MCF 10A (cell line): ENCODE measurements around the gene TSPAN17. TPM values are rescaled to one million over a fixed set of nuclear protein-coding genes. Genes with fewer than 3 reads are reported as not detected.

Source experiments
- BruUV-seq: library from RNA; stranded (reverse); fragments of 400-500 nt; replicated peaks from 2 replicates; lab custom pipeline; 2021; lab: Mats Ljungman, UMichigan
- CTCF ChIA-PET: fragments of 300-600 bp; sonication (Branson Sonifier 250); formaldehyde crosslinking; extraction: SDS; loops from one replicate; lab custom pipeline; 2021; ENCODE audit warnings: antibody characterized with exemption, inconsistent platforms; lab: Yijun Ruan, JAX
- POLR2A ChIA-PET: fragments of 300-600, 350-650 bp; sonication (Branson Sonifier 250); formaldehyde crosslinking; extraction: SDS; loops from one replicate; lab custom pipeline; 2020; ENCODE audit warnings: antibody characterized with exemption, inconsistent platforms; lab: Yijun Ruan, JAX
- DNase-seq: peaks from one replicate; pipeline ENCODE4 v3.0.0-alpha.2; 2018; ENCODE audit not compliant: unreplicated experiment
- H3K27ac Mint-ChIP-seq: one replicate; pipeline ENCODE4 v1.8.0; 2022; ENCODE audit warnings: mild to moderate bottlenecking, low read depth, mixed read lengths; ENCODE audit not compliant: unreplicated experiment
- H3K27me3 Mint-ChIP-seq: one replicate; pipeline ENCODE4 v1.8.0; 2022; ENCODE audit warnings: mixed read lengths; ENCODE audit not compliant: insufficient read depth, unreplicated experiment
- H3K36me3 Mint-ChIP-seq: one replicate; pipeline ENCODE4 v1.8.0; 2022; ENCODE audit warnings: mild to moderate bottlenecking, moderate library complexity, mixed read lengths; ENCODE audit not compliant: insufficient read depth, unreplicated experiment
- H3K4me1 Mint-ChIP-seq: one replicate; pipeline ENCODE4 v1.8.0; 2022; ENCODE audit warnings: mixed read lengths; ENCODE audit not compliant: insufficient read depth, unreplicated experiment
- H3K4me3 Mint-ChIP-seq: one replicate; pipeline ENCODE4 v1.8.0; 2022; ENCODE audit warnings: mild to moderate bottlenecking, moderate library complexity, mixed read lengths; ENCODE audit not compliant: unreplicated experiment
- H3K9me3 Mint-ChIP-seq: one replicate; pipeline ENCODE4 v1.8.0; 2022; ENCODE audit warnings: mixed read lengths; ENCODE audit not compliant: unreplicated experiment
- intact Hi-C: fragments of 100-400 bp; cut with micrococcal nuclease; formaldehyde crosslinking; loops from 2 replicates; pipeline ENCODE4 v1.14.1; 2022
- total RNA-seq: library from RNA; stranded (reverse); gene quantifications from 2 replicates; pipeline ENCODE4 v1.2.3, GENCODE V29; 2022
- TF ChIP-seq, protein P1 (sequence below): fragments of 200-600 bp; IDR thresholded peaks from one replicate; pipeline ENCODE4 v1.8.0; 2022; ENCODE audit warnings: antibody characterized with exemption, mild to moderate bottlenecking; ENCODE audit not compliant: unreplicated experiment

The TSPAN17 gene
- total RNA-seq, 1 experiment from 2014 or later: 36.7 TPM

GRCh38 chr5:176644878-176645670 is 2.2 kb upstream of the TSPAN17 start:
- Mint-ChIP-seq H3K36me3 (no peaks in the 10 kb centered on the region), H3K4me3 (no peak overlapping the region), H3K9me3 (no peaks in the 10 kb centered on the region), H3K4me1 (peaks cover 13% of the 10 kb centered on the region), H3K27ac (peak overlapping the region; percentile 76), H3K27me3 (no peaks in the 10 kb centered on the region)
- TF ChIP-seq, protein P1, sequence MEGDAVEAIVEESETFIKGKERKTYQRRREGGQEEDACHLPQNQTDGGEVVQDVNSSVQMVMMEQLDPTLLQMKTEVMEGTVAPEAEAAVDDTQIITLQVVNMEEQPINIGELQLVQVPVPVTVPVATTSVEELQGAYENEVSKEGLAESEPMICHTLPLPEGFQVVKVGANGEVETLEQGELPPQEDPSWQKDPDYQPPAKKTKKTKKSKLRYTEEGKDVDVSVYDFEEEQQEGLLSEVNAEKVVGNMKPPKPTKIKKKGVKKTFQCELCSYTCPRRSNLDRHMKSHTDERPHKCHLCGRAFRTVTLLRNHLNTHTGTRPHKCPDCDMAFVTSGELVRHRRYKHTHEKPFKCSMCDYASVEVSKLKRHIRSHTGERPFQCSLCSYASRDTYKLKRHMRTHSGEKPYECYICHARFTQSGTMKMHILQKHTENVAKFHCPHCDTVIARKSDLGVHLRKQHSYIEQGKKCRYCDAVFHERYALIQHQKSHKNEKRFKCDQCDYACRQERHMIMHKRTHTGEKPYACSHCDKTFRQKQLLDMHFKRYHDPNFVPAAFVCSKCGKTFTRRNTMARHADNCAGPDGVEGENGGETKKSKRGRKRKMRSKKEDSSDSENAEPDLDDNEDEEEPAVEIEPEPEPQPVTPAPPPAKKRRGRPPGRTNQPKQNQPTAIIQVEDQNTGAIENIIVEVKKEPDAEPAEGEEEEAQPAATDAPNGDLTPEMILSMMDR: no peak
- CTCF ChIA-PET: interaction anchor here (0.9 to 9.4 kb wide), 2 partner anchors 14 to 70 kb away, joined by 4 to 122 read pairs; no protein-coding TSS in a partner anchor
- intact Hi-C loops: loop anchor here (5.0 kb wide), 1 partner anchor 88 kb away; no protein-coding TSS in a partner anchor
- no TSS peak for BruUV-seq
- POLR2A ChIA-PET: interaction anchor here (0.7 kb wide), 2 partner anchors 39 to 219 kb away, joined by 3 to 4 read pairs; no protein-coding TSS in a partner anchor
- DNase-seq: no peak

GRCh38 chr5:176646049-176646706 is 1.1 kb upstream of the TSPAN17 start:
- TF ChIP-seq, protein P1: no peak
- ChIA-PET POLR2A (interaction anchor here (0.6 to 2.6 kb wide), 17 partner anchors 12 to 1659 kb away, joined by 3 to 28 read pairs (median 4); partner anchors contain the start of genes CLTB, FAF2 and RNF44), CTCF (interaction anchor here (0.7 to 9.4 kb wide), 15 partner anchors 12 to 108 kb away, joined by 3 to 122 read pairs (median 4); partner anchors contain the start of genes EIF4E1B and SNCB)
- intact Hi-C loops: loop anchor here (5.0 kb wide), 1 partner anchor 89 kb away; no protein-coding TSS in a partner anchor
- Mint-ChIP-seq H3K4me3 (peak overlapping the region; percentile 80), H3K27me3 (no peaks in the 10 kb centered on the region), H3K27ac (peak overlapping the region; percentile 76), H3K4me1 (peaks cover 21% of the 10 kb centered on the region), H3K9me3 (no peaks in the 10 kb centered on the region), H3K36me3 (no peaks in the 10 kb centered on the region)
- BruUV-seq: no TSS peak
- no peak for DNase-seq

DNA sequence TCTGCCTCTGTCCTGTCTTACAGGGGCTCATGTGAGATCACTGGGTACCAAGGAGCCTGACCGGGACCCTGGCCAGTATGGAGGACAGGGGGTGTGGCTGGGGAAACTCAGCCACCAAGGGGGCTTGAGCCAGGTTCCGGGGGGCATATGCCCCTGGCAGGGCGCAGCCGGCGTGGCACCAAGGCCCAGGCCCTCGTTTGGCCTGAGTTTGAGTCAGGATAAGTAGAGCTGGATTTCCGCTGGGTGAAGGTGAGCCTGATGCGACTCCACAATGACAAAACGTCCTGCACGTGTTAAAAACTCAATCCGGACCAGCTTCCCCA is 616 bp upstream of the TSPAN17 start:
- H3K27ac Mint-ChIP-seq: peak overlapping the region; percentile 76
- BruUV-seq: no TSS peak
- intact Hi-C loops: loop anchor here (1.0 to 5.0 kb wide), 4 partner anchors 35 to 229 kb away; no protein-coding TSS in a partner anchor
- no peaks in the 10 kb centered on the region for H3K36me3 Mint-ChIP-seq
- H3K4me1 Mint-ChIP-seq: peaks cover 21% of the 10 kb centered on the region
- CTCF ChIA-PET: interaction anchor here (0.6 to 9.4 kb wide), 19 partner anchors 11 to 234 kb away, joined by 3 to 122 read pairs (median 4); partner anchors contain the start of genes EIF4E1B, GPRIN1 and SNCB
- TF ChIP-seq, protein P1: no peak
- no peaks in the 10 kb centered on the region for H3K27me3 Mint-ChIP-seq
- no peak for DNase-seq
- H3K9me3 Mint-ChIP-seq: no peaks in the 10 kb centered on the region
- POLR2A ChIA-PET: interaction anchor here (0.6 to 2.6 kb wide), 24 partner anchors 11 to 1659 kb away, joined by 3 to 28 read pairs (median 4); partner anchors contain the start of genes CLTB, FAF2, HIGD2A and NOP16
- peak overlapping the region; percentile 80 for H3K4me3 Mint-ChIP-seq
